Muscle of back (tissue), 11 donors: ENCODE results near the gene CASP9. TPM values are rescaled to one million over a fixed set of nuclear protein-coding genes. Genes with fewer than 3 reads are reported as not detected.
"Not testable (repeated sequence)": the region's sequence is repeated elsewhere in the genome, so short reads cannot be mapped to it uniquely, and the experiment has no call there.

Experiments
- DNase-seq, 3 donors: peaks; one replicate each; pipeline versions ENCODE4 v3.0.0 to v3.0.0-alpha.2; 2013
- polyA plus RNA-seq, 10 donors: library from polyadenylated mRNA; unstranded; fragments of 120-200 nt; gene quantifications; one replicate each; pipeline ENCODE4 v1.2.1, GENCODE V29; 2013; ENCODE audit not compliant: insufficient read length in 10 of 10

Gene CASP9
- polyA plus RNA-seq, 10 donors, result 12.6 to 21.4 (median 15.3) TPM

- no peak for DNase-seq
Measured at GRCh38 chr1:15504436-15504835, 19.6 kb downstream of the CASP9 start.

DNA sequence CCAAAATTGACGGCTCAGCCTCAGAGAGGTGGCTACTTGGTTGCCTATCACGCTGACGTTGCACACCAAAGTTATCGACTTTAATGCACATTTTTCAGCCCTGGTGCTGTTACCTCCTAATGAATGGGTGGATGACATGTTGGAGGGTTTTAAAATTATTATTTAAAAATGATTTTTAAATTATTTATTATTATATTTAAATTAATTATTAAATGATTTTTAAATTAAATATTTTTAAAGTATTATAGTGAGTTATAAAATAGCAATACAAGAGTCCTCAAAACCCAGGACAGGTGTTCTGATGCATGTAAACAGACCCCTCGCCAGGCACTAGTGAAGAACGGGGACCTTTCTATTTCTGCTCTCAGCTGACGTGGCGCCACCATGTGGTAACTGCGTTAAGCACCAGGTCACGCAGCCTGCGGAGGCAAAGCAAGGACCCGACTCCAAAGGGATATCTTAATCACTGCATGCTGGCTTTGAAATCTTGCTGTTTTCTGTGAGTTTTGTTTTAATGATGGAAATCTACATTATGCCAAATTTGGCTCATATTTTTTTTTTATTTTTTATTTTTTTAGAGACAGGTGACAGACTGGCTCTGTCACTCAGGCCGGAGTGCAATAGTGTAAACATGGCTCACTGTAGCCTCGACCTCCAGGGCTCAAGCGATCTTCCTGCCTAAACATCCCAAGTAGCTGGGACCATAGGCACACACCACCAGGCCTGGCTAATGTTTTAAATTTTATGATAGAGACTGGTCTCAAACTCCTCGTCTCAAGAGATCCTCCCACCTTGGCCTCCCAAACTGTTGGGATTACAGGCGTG lies 22.6 kb downstream of the CASP9 start:
- DNase-seq, result peak in 1 of 3 donors; percentile 30

- no peak for DNase-seq
Measured at GRCh38 chr1:15500184-15501178, 23.5 kb downstream of the CASP9 start.

GRCh38 chr1:15493869-15494390 lies 30.1 kb downstream of the CASP9 start:
- DNase-seq, result no peak

DNA sequence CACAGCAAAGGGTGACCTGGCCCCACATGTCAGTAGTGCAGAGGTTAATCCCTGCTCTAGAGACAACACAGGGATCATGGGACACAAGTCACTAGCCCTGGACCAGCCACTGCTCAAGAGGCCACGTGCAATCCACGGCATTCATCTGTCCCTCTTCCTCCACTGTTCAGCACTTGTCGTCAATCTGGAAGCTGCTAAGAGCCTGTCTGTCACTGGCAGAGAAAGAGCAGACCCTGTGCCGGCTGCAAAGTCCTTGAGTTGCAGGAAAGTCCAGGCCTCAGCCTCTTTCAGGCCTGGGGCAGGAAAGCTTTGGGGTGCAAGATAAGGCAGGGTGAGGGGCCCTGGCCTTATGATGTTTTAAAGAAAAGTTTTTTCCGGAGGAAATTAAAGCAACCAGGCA lies 31.4 kb downstream of the CASP9 start:
- no peak for DNase-seq

- not testable (repeated sequence) for DNase-seq
Measured at GRCh38 chr1:15491010-15491409, 33.0 kb downstream of the CASP9 start.

DNA sequence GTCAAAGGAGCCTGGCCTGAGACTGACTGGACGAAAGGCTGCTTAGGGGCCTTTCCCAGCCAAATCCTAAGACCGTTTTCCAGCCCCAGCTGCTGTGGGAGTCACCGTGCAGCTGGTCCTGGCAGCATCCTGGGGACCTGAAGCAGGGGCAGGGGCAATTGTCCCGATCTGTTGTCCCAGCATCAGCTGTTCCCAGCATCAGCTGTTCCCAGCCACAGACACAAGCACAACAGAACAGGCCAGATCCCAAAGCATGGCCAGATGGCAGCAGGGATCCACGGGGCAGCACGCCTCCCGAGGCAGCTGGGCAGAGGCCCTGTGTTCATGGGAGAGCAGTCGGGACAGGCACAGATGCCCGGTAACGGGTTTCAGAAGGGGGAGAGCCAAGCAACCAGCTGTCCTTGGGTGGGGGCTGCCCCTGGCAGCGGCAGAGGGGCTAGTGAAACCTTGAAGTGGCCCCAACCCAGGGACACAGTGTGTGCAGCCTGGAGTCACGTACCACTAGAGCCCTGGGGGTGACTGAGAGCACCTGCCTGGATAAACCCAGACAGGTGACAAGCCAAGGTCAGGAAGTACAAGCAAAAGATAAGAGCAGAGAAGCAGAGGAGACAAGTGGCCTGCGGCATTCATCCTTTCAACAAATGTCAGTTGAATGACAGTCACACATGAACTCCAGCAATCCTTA lies 34.8 kb downstream of the CASP9 start:
- DNase-seq, result peak; percentile 69 to 81 (median 69)

- DNase-seq, result no peak
Measured at GRCh38 chr1:15488371-15488770, 35.6 kb downstream of the CASP9 start.

DNA sequence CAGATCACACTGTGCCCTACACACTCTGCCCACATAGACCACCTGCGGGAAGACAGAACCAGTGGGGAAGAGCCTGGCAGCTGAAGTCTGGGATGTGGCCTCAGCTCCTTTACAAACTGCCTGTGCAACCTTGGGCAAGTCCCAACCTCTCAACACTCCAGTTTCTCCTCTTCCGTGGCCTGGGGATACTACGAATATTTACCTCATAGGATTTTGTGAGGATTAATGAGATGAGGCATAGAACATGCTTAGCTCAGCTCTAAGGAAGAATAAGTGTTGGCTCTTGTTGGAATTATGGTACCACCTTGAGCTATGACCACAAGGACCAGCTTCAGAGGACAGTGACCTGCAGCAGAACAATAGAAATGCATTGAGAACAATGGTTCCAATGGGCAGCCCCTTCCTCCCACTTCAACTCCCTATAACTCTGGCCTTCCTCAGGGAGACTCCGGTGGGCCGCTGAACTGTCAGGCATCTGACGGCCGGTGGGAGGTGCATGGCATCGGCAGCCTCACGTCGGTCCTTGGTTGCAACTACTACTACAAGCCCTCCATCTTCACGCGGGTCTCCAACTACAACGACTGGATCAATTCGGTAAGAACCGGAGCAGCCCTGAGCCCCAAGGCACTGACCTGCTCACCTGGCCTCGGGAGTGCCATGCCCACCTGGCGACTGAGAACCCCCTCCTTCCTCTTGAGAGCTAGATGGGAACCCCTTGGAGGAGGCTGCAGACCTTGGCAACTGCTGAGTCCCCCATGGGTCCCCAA lies 37.0 kb downstream of the CASP9 start:
- DNase-seq, result not testable (repeated sequence)

- no peak for DNase-seq
Measured at GRCh38 chr1:15485636-15486035, 38.4 kb downstream of the CASP9 start.

DNA sequence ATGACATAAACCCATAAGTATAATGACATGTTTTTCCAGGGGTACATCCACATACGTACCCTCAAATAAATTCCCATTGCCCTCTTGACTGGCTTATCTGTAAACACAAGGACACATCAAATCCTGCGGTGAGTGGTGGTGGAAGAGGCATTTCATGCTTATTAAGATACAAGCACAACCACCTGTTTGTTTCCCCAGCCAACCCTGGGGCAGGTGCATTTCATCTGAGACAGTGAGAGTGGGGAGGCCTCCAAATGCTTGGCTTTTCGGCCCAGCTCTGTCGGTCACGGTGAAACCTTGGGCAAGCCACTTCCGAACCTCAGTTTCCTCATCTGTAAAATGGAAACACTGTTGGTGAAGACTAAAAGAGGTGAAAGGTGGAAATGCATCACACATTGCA lies 39.6 kb downstream of the CASP9 start:
- DNase-seq, result not testable (repeated sequence)

DNA sequence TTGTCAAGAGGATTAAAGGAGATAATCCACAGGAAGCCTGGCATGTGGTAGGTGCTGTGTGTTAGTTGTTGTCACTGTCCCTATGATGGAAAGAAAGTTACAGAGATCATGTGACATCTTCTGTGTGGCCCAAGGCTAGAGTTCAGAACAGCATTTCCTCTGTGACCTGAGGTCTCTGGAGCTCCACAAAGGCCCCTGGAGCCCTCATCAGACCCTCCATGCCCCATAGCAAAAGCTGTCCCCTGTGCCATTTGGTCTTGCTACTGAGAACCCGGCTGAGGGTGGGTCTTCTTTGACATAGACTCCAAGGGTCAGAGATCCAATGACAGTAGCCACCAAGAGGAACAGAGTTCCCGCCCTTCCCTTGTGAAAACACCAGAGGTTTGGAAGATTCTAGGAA lies 40.0 kb downstream of the CASP9 start:
- no peak for DNase-seq

GRCh38 chr1:15482983-15483543 lies 41.0 kb downstream of the CASP9 start:
- not testable (repeated sequence) for DNase-seq

DNA sequence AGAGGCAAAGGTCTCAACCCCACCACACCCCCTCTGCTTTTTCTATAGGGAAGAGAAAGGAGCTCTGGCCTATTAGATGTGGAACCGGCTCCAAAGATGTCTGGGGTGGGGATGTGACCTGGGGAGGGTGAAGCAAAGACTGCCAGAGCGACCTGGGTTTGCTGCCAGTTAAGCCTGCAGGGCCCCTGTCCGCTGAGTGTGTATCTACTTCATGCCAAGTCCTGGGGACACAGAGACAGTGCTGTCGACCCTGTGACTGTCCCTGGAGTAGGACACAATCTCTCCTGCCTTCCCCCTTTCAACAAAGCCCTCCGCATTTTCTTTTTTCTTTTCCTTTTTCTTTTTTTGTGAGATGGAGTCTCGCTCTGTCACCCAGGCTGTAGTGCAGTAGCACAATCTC lies 41.6 kb downstream of the CASP9 start:
- DNase-seq, result not testable (repeated sequence)

- no peak for DNase-seq
Measured at GRCh38 chr1:15479654-15480347, 44.2 kb downstream of the CASP9 start.

GRCh38 chr1:15477646-15478212 lies 46.3 kb downstream of the CASP9 start:
- DNase-seq, result no peak

DNA sequence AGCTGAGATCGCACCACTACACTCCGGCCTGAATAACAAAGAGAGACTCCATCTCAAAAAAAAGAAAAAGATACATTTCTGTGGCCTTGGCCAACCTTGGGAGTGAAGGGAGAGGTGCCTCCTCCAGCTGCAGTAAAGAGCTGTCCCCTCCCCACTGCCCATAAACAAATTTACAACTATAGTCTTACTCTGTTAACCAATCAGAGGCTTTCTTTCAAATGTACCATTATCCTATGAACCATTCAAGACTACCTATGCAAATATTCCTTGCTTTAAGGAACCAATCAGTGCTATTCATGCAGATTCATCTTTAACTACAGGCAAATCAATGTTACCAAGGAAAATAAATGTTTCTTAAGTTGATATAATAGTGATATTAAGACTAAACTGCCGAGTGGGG lies 47.1 kb downstream of the CASP9 start:
- no peak for DNase-seq

- DNase-seq, result peak in 1 of 3 donors; percentile 23
Measured at GRCh38 chr1:15475752-15476314, 48.2 kb downstream of the CASP9 start, which contains the start of gene CELA2B. CELA2B (plus strand) TSS chr1:15476104; CDS start chr1:15476126, 22 bp downstream.

- DNase-seq, result no peak
Measured at GRCh38 chr1:15472587-15472986, 51.4 kb downstream of the CASP9 start.
